Measurements from ENCODE around the gene DESI2.
"Not testable (repeated sequence)": the region's sequence is repeated elsewhere in the genome, so short reads cannot be mapped to it uniquely, and the experiment has no call there.

DESI2 gene

GRCh38 chr1:244654108-244655038 is 1.4 kb downstream of the DESI2 start:
- no peak for DNase-seq (ENCODE audit: low read depth in 3 of 3)

GRCh38 chr1:244655186-244655585 is 2.3 kb downstream of the DESI2 start:
- no peak for DNase-seq (ENCODE audit: low read depth in 3 of 3)

GRCh38 chr1:244657421-244657820 is 4.5 kb downstream of the DESI2 start:
- DNase-seq (ENCODE audit: low read depth in 3 of 3), result no peak

DNA sequence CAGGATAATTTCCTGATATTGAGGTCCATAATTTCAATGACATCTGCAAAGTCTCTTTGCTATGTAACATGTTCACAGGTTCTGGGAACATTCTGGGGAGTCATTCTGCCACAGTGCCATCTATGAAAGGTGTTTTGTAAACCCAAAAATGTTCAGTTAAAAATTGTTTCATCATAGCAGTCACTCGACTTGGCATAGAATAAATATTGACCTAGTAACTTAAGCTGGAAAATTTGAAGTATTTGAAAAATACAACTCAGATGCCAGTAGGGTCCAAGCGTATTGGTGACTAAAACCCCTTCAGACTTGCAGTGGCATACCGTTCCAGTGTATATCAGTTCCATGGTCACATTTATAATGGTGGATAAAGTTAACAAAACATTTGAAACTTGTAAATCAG is 6.8 kb downstream of the DESI2 start:
- DNase-seq (ENCODE audit: low read depth in 3 of 3), result no peak

- DNase-seq (ENCODE audit: low read depth in 3 of 3), result no peak
Observed at GRCh38 chr1:244660595-244660994, 7.7 kb downstream of the DESI2 start.

DNA sequence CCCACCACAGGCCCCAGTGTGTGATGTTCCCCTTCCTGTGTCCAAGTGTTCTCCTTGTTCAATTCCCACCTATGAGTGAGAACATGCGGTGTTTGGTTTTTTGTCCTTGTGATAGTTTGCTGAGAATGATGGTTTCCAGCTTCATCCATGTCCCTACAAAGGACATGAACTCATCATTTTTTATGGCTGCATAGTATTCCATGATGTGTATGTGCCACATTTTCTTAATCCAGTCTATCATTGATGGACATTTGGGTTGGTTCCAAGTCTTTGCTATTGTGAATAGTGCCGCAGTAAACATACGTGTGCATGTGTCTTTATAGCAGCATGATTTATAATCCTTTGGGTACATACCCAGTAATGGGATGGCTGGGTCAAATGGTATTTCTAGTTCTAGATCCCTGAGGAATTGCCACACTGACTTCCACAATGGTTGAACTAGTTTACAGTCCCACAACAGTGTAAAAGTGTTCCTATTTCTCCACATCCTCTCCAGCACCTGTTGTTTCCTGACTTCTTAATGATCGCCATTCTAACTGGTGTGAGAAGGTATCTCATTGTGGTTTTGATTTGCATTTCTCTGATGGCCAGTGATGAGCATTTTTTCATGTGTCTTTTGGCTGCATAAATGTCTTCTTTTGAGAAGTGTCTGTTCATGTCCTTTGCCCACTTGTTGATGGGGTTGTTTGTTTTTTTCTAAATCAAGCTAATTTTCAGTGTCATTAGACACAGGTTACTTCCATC is 8.8 kb downstream of the DESI2 start:
- DNase-seq (ENCODE audit: low read depth in 3 of 3), result not testable (repeated sequence)

DNA sequence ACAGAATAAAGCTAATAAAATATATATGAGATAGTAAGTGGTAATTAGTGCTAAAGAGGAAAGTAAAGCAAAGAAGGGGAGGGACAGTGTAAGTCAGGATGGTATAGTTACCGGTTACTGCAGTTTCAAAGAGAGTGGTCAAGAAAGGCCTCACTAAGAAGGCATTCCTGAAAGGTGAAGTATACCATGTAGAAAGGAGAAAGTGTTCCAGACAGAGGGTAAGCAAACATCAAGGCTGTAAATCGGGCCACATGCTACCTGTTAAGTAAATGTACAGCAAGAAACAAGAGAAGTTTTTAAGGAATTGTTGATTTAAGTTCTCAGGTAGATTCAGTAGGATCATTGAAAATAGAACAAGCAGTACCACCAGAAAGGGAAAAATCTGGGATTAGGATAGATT is 9.7 kb downstream of the DESI2 start:
- DNase-seq (ENCODE audit: low read depth in 3 of 3), result no peak

DNA sequence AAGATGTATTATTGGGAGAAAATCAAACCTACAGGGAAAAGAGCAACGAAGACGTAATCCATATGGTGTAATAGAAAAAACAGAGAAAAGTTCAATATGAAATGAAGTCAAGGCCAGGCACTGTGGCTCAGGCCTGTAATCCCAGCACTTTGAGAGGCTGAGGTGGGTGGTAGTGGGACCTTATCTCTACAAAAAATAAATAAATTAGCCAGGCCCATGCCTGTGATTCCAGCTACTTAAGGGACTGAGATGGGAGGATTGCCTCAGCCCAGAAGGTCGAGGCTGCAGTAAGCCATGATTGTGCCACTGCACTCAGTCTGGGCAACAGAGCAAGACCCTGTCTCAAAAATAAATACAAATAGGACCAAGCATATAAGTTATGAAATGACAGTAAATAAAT is 11.4 kb downstream of the DESI2 start:
- no peak for DNase-seq (ENCODE audit: low read depth in 3 of 3)

DNA sequence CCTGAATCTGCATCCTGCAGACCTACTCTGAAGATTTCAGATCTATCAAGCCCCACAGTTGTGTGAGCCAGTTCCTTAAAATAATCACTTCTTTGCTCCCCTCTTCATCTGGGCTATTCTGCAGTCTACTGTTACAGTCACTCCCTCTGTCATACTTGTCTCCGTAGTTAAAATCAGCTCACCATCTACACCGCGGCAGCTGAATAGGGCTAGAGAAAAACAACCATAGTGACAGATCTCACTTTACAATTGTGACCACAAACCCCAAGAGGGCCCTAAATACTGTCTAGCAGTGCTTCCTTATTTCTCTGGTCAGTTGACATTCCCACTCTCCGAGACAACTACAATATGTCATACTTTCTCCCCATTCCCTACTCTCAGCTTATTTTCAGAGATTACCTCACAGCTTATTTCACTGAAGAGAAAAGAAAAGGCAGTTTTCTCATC is 12.9 kb downstream of the DESI2 start:
- no peak for DNase-seq (ENCODE audit: low read depth in 3 of 3)

GRCh38 chr1:244666672-244667418 is 13.9 kb downstream of the DESI2 start:
- not testable (repeated sequence) for DNase-seq (ENCODE audit: low read depth in 3 of 3)

GRCh38 chr1:244667797-244668196 is 14.9 kb downstream of the DESI2 start:
- no peak for DNase-seq (ENCODE audit: low read depth in 3 of 3)

GRCh38 chr1:244672946-244673682 is 20.2 kb downstream of the DESI2 start:
- no peak for DNase-seq (ENCODE audit: low read depth in 3 of 3)

GRCh38 chr1:244674446-244674845 is 21.5 kb downstream of the DESI2 start:
- DNase-seq (ENCODE audit: low read depth in 3 of 3), result no peak

- no peak for DNase-seq (ENCODE audit: low read depth in 3 of 3)
Observed at GRCh38 chr1:244675167-244675566, 22.2 kb downstream of the DESI2 start.

DNA sequence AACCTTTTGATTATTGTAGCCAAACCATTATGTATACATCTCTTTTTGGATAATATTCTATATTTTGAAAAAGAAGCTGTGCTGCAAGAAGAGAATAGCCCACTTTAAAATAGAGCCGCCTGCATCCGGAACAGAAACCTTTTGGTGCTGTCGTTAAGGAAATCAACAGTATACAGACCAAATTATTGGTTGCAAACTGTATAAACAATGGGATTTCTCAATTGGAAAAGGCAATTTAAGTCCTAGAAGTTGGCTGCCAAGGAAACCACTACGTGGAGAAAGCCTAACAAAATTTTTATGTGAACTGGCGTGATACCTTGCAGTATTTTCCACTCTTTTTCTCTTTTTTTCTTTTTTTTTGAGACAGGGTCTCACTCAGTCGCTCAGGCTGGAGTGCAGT is 25.8 kb downstream of the DESI2 start:
- no peak for DNase-seq (ENCODE audit: low read depth in 3 of 3)

DNA sequence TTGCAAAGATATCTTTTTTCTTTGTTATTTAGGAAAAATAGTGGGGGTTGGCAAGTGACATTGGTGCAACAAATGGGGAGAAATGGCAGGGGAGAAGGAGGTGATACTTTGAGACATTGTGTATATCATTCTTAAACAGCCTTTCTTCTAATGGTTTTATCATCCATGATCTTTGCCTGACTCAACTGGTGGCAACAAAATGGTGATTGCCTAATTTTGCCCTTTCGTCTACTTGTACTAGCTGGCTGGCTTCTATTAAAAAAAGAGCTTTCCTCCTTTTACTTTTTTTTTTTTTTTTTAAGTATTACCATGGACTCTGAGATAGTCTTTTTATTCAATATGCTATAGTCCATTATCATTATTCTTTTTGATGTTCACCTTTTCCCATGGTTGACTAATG is 27.7 kb downstream of the DESI2 start:
- DNase-seq (ENCODE audit: low read depth in 3 of 3), result no peak

- DNase-seq (ENCODE audit: low read depth in 3 of 3), result not testable (repeated sequence)
Observed at GRCh38 chr1:244682087-244682486, 29.2 kb downstream of the DESI2 start.

GRCh38 chr1:244695937-244696336 is 43.0 kb downstream of the DESI2 start:
- no peak for DNase-seq (ENCODE audit: low read depth in 3 of 3)

- no peak for DNase-seq (ENCODE audit: low read depth in 3 of 3)
Observed at GRCh38 chr1:244699741-244700140, 46.8 kb downstream of the DESI2 start.

- DNase-seq (ENCODE audit: low read depth in 3 of 3), result no peak
Observed at GRCh38 chr1:244700808-244701207, 47.9 kb downstream of the DESI2 start.

DNA sequence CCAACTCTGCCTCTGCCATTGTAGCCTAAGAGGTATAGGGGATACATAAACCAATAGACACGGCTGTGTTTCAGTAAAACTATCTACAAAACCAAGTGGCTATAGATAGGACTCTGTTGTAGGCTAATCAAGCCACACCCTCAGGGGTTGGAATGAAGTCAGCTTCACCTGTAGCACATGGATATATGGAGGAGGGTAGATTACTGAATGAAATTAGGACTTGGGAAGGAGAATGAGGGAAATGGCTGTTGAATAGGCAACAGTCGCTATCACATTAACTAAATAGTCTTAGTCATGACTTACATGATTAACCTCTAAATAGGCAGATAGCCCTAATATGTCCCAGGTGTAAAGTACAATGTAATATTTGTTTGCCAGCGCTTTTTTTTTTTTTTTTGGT is 49.7 kb downstream of the DESI2 start:
- no peak for DNase-seq (ENCODE audit: low read depth in 3 of 3)

All from stimulated activated CD4-positive, alpha-beta T cell treated with anti-CD3 and anti-CD28 coated beads, TNF-alpha, amount 100 ng/mL, for 4 hours (primary cell).